Activated T-helper 2 cell treated with anti-CD3 and anti-CD28 coated beads, Interferon-gamma antibody, Interleukin-2, Interleukin-4, amounts not matched to agents 10 μg/mL and 5 μg/mL and 100 μg/mL, durations not matched to agents 14 hours and 24 hours and 36 hours (primary cell): Measurements from ENCODE around the gene HORMAD2. TPM values are rescaled to one million over a fixed set of nuclear protein-coding genes. Genes with fewer than 3 reads are reported as not detected.
"Not testable (repeated sequence)": the region's sequence is repeated elsewhere in the genome, so short reads cannot be mapped to it uniquely, and the experiment has no call there.

Experiments used
- DNase-seq: peaks from one replicate; pipeline ENCODE4 v3.0.0; 2021; ENCODE audit warnings: low spot score
- H3K27ac Mint-ChIP-seq: one replicate; pipeline ENCODE4 v1.8.0; 2021; ENCODE audit warnings: mixed read lengths
- H3K27me3 Mint-ChIP-seq: one replicate; pipeline ENCODE4 v1.8.0; 2021; ENCODE audit warnings: low read depth, mixed read lengths
- H3K36me3 Mint-ChIP-seq: one replicate; pipeline ENCODE4 v1.8.0; 2021; ENCODE audit warnings: low read depth, mixed read lengths
- H3K4me1 Mint-ChIP-seq: one replicate; pipeline ENCODE4 v1.8.0; 2021; ENCODE audit warnings: low read depth, mixed read lengths
- H3K4me3 Mint-ChIP-seq: one replicate; pipeline ENCODE4 v1.8.0; 2021; ENCODE audit warnings: low read depth, mild to moderate bottlenecking, moderate library complexity, mixed read lengths
- H3K9me3 Mint-ChIP-seq: one replicate; pipeline ENCODE4 v1.8.0; 2021; ENCODE audit warnings: mixed read lengths
- intact Hi-C: fragments of 100-400 bp; cut with micrococcal nuclease; formaldehyde crosslinking; loops from one replicate; pipeline ENCODE4 v1.15.1; 2023
- total RNA-seq: library from RNA; stranded (reverse); gene quantifications from 2 replicates; pipeline ENCODE4 v1.2.3, GENCODE V29; 2022

HORMAD2 gene
- total RNA-seq, 1 donor from 2014 or later = 0.48 TPM

GRCh38 chr22:30094804-30095203 lies 14.5 kb downstream of the HORMAD2 start:
- H3K36me3 Mint-ChIP-seq = peaks cover 33% of the 10 kb centered on the region
- H3K4me3 Mint-ChIP-seq = no peak overlapping the region
- peaks cover 37% of the 10 kb centered on the region for H3K9me3 Mint-ChIP-seq
- no peak for DNase-seq
- no peak overlapping the region for H3K27ac Mint-ChIP-seq
- no peaks in the 10 kb centered on the region for H3K27me3 Mint-ChIP-seq
- intact Hi-C loops = no loop called here
- peaks cover 25% of the 10 kb centered on the region for H3K4me1 Mint-ChIP-seq

- DNase-seq = no peak
- no peak overlapping the region for H3K4me3 Mint-ChIP-seq
- intact Hi-C loops = no loop called here
- no peaks in the 10 kb centered on the region for H3K27me3 Mint-ChIP-seq
- H3K36me3 Mint-ChIP-seq = peaks cover 36% of the 10 kb centered on the region
- peaks cover 34% of the 10 kb centered on the region for H3K4me1 Mint-ChIP-seq
- H3K27ac Mint-ChIP-seq = no peak overlapping the region
- H3K9me3 Mint-ChIP-seq = peaks cover 33% of the 10 kb centered on the region
Measured at GRCh38 chr22:30097861-30098260, 17.6 kb downstream of the HORMAD2 start.

GRCh38 chr22:30100770-30101169 lies 20.5 kb downstream of the HORMAD2 start:
- Mint-ChIP-seq H3K27ac (peak overlapping the region; percentile 87), H3K4me3 (peak overlapping the region; percentile 31), H3K4me1 (peaks cover 44% of the 10 kb centered on the region), H3K36me3 (peaks cover 17% of the 10 kb centered on the region)
- H3K27me3 Mint-ChIP-seq, H3K9me3 Mint-ChIP-seq, DNase-seq: not testable (repeated sequence)
- intact Hi-C loops = loop anchor here (5.0 to 10.0 kb wide), 3 partner anchors 167 to 324 kb away; partner anchors contain the start of genes MTFP1, OSM and TBC1D10A

GRCh38 chr22:30104501-30105156 lies 24.4 kb downstream of the HORMAD2 start:
- intact Hi-C loops = loop anchor here (2.0 to 10.0 kb wide), 7 partner anchors 54 to 320 kb away; partner anchors contain the start of genes MTFP1, OSM and TBC1D10A
- peak overlapping the region; percentile 95 for H3K27ac Mint-ChIP-seq
- H3K36me3 Mint-ChIP-seq = peaks cover 13% of the 10 kb centered on the region
- no peaks in the 10 kb centered on the region for H3K27me3 Mint-ChIP-seq
- DNase-seq = no peak
- H3K4me1 Mint-ChIP-seq = peaks cover 64% of the 10 kb centered on the region
- peak overlapping the region; percentile 26 for H3K4me3 Mint-ChIP-seq
- peaks cover 5% of the 10 kb centered on the region for H3K9me3 Mint-ChIP-seq

- H3K36me3 Mint-ChIP-seq = peaks cover 7% of the 10 kb centered on the region
- DNase-seq = no peak
- H3K27ac Mint-ChIP-seq = peak overlapping the region; percentile 95
- H3K27me3 Mint-ChIP-seq = no peaks in the 10 kb centered on the region
- intact Hi-C loops = loop anchor here (2.0 to 10.0 kb wide), 5 partner anchors 53 to 319 kb away; partner anchors contain the start of gene MTFP1
- peak overlapping the region; percentile 19 for H3K4me3 Mint-ChIP-seq
- peaks cover 4% of the 10 kb centered on the region for H3K9me3 Mint-ChIP-seq
- peaks cover 57% of the 10 kb centered on the region for H3K4me1 Mint-ChIP-seq
Measured at GRCh38 chr22:30105483-30105882, 25.2 kb downstream of the HORMAD2 start.

- no peak for DNase-seq
- H3K27ac Mint-ChIP-seq = peak overlapping the region; percentile 50
- H3K36me3 Mint-ChIP-seq = peaks cover 18% of the 10 kb centered on the region
- intact Hi-C loops = no loop called here
- H3K9me3 Mint-ChIP-seq = no peaks in the 10 kb centered on the region
- no peak overlapping the region for H3K4me3 Mint-ChIP-seq
- no peaks in the 10 kb centered on the region for H3K27me3 Mint-ChIP-seq
- peaks cover 50% of the 10 kb centered on the region for H3K4me1 Mint-ChIP-seq
Measured at GRCh38 chr22:30113494-30113893, 33.2 kb downstream of the HORMAD2 start.

- no peak overlapping the region for H3K27ac Mint-ChIP-seq
- no peak overlapping the region for H3K4me3 Mint-ChIP-seq
- peaks cover 19% of the 10 kb centered on the region for H3K36me3 Mint-ChIP-seq
- H3K27me3 Mint-ChIP-seq = no peaks in the 10 kb centered on the region
- intact Hi-C loops = no loop called here
- no peak for DNase-seq
- H3K4me1 Mint-ChIP-seq = peaks cover 47% of the 10 kb centered on the region
- H3K9me3 Mint-ChIP-seq = no peaks in the 10 kb centered on the region
Measured at GRCh38 chr22:30114361-30114760, 34.1 kb downstream of the HORMAD2 start.

GRCh38 chr22:30115705-30116104 lies 35.4 kb downstream of the HORMAD2 start:
- peaks cover 53% of the 10 kb centered on the region for H3K4me1 Mint-ChIP-seq
- intact Hi-C loops = no loop called here
- H3K27me3 Mint-ChIP-seq = no peaks in the 10 kb centered on the region
- DNase-seq = no peak
- peak overlapping the region; percentile 42 for H3K27ac Mint-ChIP-seq
- no peak overlapping the region for H3K4me3 Mint-ChIP-seq
- H3K9me3 Mint-ChIP-seq = no peaks in the 10 kb centered on the region
- H3K36me3 Mint-ChIP-seq = peaks cover 23% of the 10 kb centered on the region

- Mint-ChIP-seq H3K36me3 (peaks cover 23% of the 10 kb centered on the region), H3K27ac (peak overlapping the region; percentile 42), H3K4me1 (peaks cover 52% of the 10 kb centered on the region), H3K4me3 (no peak overlapping the region), H3K27me3 (no peaks in the 10 kb centered on the region), H3K9me3 (no peaks in the 10 kb centered on the region)
- no peak for DNase-seq
- intact Hi-C loops = no loop called here
Measured at GRCh38 chr22:30116362-30117117, 36.3 kb downstream of the HORMAD2 start.

GRCh38 chr22:30117256-30117655 lies 37.0 kb downstream of the HORMAD2 start:
- no peak overlapping the region for H3K4me3 Mint-ChIP-seq
- no peaks in the 10 kb centered on the region for H3K27me3 Mint-ChIP-seq
- H3K27ac Mint-ChIP-seq = no peak overlapping the region
- no peak for DNase-seq
- H3K4me1 Mint-ChIP-seq = peaks cover 53% of the 10 kb centered on the region
- intact Hi-C loops = no loop called here
- peaks cover 23% of the 10 kb centered on the region for H3K36me3 Mint-ChIP-seq
- H3K9me3 Mint-ChIP-seq = no peaks in the 10 kb centered on the region

GRCh38 chr22:30118291-30118690 lies 38.0 kb downstream of the HORMAD2 start:
- DNase-seq = no peak
- no peaks in the 10 kb centered on the region for H3K27me3 Mint-ChIP-seq
- H3K4me3 Mint-ChIP-seq = no peak overlapping the region
- peaks cover 19% of the 10 kb centered on the region for H3K36me3 Mint-ChIP-seq
- H3K27ac Mint-ChIP-seq = peak overlapping the region; percentile 38
- no peaks in the 10 kb centered on the region for H3K9me3 Mint-ChIP-seq
- peaks cover 59% of the 10 kb centered on the region for H3K4me1 Mint-ChIP-seq
- intact Hi-C loops = no loop called here

GRCh38 chr22:30121960-30122359 lies 41.7 kb downstream of the HORMAD2 start:
- no peaks in the 10 kb centered on the region for H3K27me3 Mint-ChIP-seq
- no peak for DNase-seq
- intact Hi-C loops = loop anchor here (5.0 kb wide), 1 partner anchor 35 kb away; no protein-coding TSS in a partner anchor
- H3K4me1 Mint-ChIP-seq = peaks cover 43% of the 10 kb centered on the region
- peak overlapping the region; percentile 62 for H3K27ac Mint-ChIP-seq
- H3K9me3 Mint-ChIP-seq = peaks cover 8% of the 10 kb centered on the region
- peak overlapping the region; percentile 31 for H3K4me3 Mint-ChIP-seq
- H3K36me3 Mint-ChIP-seq = peaks cover 16% of the 10 kb centered on the region

- peaks cover 36% of the 10 kb centered on the region for H3K4me1 Mint-ChIP-seq
- peak overlapping the region; percentile 58 for H3K27ac Mint-ChIP-seq
- H3K9me3 Mint-ChIP-seq = peaks cover 14% of the 10 kb centered on the region
- H3K36me3 Mint-ChIP-seq = peaks cover 18% of the 10 kb centered on the region
- no peak for DNase-seq
- intact Hi-C loops = loop anchor here (5.0 kb wide), 1 partner anchor 34 kb away; no protein-coding TSS in a partner anchor
- peak overlapping the region; percentile 35 for H3K4me3 Mint-ChIP-seq
- no peaks in the 10 kb centered on the region for H3K27me3 Mint-ChIP-seq
Measured at GRCh38 chr22:30123463-30123862, 43.2 kb downstream of the HORMAD2 start.
